ENCODE results near the gene GTF2F2.

GTF2F2 gene

GRCh38 chr13:45205124-45205523, 84.8 kb downstream of the GTF2F2 start:
- no peak for TF ChIP-seq CTCF (conservative IDR thresholded peaks at IDR 0.05; ENCODE audit: low read depth)
- H3K27ac ChIP-seq = peak overlapping the region; percentile 95
- ChIA-PET POLR2A (ENCODE audit: low non-redundant PET) (interaction anchor here (0.6 kb wide), 1 partner anchor 41 kb away, joined by 3 read pairs; no protein-coding TSS in a partner anchor), CTCF (no interaction called here)
- no peak for DNase-seq (ENCODE audit: low spot score)

- no peak for TF ChIP-seq CTCF (conservative IDR thresholded peaks at IDR 0.05; ENCODE audit: low read depth)
- DNase-seq (ENCODE audit: low spot score) = peak; percentile 78
- ChIA-PET POLR2A (ENCODE audit: low non-redundant PET) (no interaction called here), CTCF (interaction anchor here (0.8 kb wide), 1 partner anchor 56 kb away, joined by 3 read pairs; no protein-coding TSS in a partner anchor)
- peak overlapping the region; percentile 97 for H3K27ac ChIP-seq
These were observed 86.0 kb downstream of the GTF2F2 start for GRCh38 chr13:45206340-45206739.

GRCh38 chr13:45207319-45207718, 87.0 kb downstream of the GTF2F2 start:
- POLR2A ChIA-PET (ENCODE audit: low non-redundant PET) = no interaction called here
- no peak for TF ChIP-seq CTCF (conservative IDR thresholded peaks at IDR 0.05; ENCODE audit: low read depth)
- CTCF ChIA-PET = interaction anchor here (0.8 kb wide), 1 partner anchor 55 kb away, joined by 3 read pairs; no protein-coding TSS in a partner anchor
- DNase-seq (ENCODE audit: low spot score) = no peak
- H3K27ac ChIP-seq = peak overlapping the region; percentile 97

- POLR2A ChIA-PET (ENCODE audit: low non-redundant PET) = no interaction called here
- no peak for TF ChIP-seq CTCF (conservative IDR thresholded peaks at IDR 0.05; ENCODE audit: low read depth)
- CTCF ChIA-PET = no interaction called here
- peak overlapping the region; percentile 97 for H3K27ac ChIP-seq
- DNase-seq (ENCODE audit: low spot score) = no peak
These were observed 87.8 kb downstream of the GTF2F2 start for GRCh38 chr13:45208132-45208531.

- POLR2A ChIA-PET (ENCODE audit: low non-redundant PET) = no interaction called here
- DNase-seq (ENCODE audit: low spot score) = no peak
- TF ChIP-seq CTCF (conservative IDR thresholded peaks at IDR 0.05; ENCODE audit: low read depth) = no peak
- H3K27ac ChIP-seq = no peak overlapping the region
- CTCF ChIA-PET = no interaction called here
These were observed 88.9 kb downstream of the GTF2F2 start for GRCh38 chr13:45209229-45209628.

- no peak for TF ChIP-seq CTCF (conservative IDR thresholded peaks at IDR 0.05; ENCODE audit: low read depth)
- ChIA-PET POLR2A (ENCODE audit: low non-redundant PET) (no interaction called here), CTCF (interaction anchor here (0.6 kb wide), 1 partner anchor 20 kb away, joined by 3 read pairs; no protein-coding TSS in a partner anchor)
- DNase-seq (ENCODE audit: low spot score) = no peak
- H3K27ac ChIP-seq = peak overlapping the region; percentile 63
These were observed 95.2 kb downstream of the GTF2F2 start for GRCh38 chr13:45215392-45216077.

Data from RWPE1 (cell line).